ENCODE measurements around the gene MYT1. TPM values are rescaled to one million over a fixed set of nuclear protein-coding genes. Genes with fewer than 3 reads are reported as not detected.
A peak's percentile ranks its signal among the peaks of the same experiment; 100 is the strongest.

MYT1 gene
- total RNA-seq, 1 donor from 2014 or later: not detected

DNA sequence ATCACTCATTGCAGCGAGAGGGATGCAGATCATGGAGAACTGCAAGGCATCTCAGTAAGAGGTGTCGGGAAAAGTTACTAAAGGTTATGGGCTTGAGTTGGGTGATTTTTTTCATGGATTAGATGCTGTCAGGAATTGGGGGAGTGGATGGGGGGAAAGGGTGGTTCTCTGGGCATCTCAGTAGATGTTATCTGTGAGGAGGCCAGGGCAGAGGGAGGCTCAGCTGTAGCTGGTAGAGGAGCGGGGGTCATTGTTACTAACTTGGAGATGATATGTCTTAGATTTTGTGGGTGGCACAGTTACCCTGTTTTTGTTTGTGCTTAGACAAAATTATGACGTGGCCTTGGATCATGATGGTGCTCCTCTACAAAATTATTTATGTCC, 88.7 kb downstream of the MYT1 start:
- ATAC-seq: no peak

- no peak for ATAC-seq
Observed at GRCh38 chr20:64253443-64253842, 89.2 kb downstream of the MYT1 start.

GRCh38 chr20:64254156-64254555, 89.9 kb downstream of the MYT1 start:
- ATAC-seq: no peak

GRCh38 chr20:64254571-64255360, 90.5 kb downstream of the MYT1 start:
- no peak for ATAC-seq

DNA sequence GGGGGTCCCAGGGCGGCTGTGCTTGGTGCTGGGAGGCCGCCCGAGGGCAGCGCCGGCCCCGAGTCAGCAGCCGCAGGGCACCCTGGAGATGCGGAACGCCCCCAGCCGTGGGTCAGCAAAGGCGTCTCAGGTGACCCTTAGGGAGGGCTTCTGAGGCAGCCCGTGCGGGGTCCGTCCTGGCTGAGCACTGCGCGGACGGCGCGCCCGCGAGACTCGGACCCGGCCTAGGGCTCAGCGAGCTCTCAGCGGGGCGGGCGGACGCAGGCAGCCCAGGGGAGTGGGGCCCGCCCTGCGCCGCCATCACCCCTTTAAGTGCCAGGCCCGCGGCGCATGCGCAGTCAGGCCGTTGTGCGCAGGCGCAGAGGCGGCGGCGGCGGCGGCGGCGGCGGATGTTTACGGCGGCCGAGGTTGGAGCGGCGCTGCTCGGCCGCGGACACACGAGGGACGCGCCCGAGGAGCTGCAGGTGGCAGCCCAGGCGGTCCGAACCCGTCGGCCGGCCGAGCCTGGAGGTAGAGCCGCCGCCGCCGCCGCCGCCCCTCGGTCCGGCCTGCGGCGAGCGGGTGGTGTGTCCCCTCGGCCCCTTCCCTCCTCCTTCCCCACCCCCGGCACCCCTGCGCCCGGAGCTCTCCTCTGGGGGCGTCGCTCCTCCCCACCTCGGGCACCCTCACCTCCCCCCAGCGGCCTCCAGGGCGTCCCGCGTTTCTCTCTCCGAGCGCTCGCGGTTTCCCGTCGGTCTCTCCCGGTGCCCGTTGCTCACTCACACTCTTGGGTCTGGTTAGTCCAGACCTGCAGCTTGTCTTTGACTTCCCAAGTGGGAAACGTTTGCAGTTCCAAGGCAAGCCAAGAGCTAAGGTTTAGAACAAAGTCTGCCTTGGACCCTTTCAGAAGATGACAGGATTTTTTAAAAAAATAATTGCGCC, 91.4 kb downstream of the MYT1 start, which contains the start of gene PCMTD2:
TSS of gene PCMTD2 (plus strand) at position 388 of the 921 bp plus-strand sequence. CDS start 4,218 bp downstream, outside the sequence.
- peak; percentile 96 for ATAC-seq

DNA sequence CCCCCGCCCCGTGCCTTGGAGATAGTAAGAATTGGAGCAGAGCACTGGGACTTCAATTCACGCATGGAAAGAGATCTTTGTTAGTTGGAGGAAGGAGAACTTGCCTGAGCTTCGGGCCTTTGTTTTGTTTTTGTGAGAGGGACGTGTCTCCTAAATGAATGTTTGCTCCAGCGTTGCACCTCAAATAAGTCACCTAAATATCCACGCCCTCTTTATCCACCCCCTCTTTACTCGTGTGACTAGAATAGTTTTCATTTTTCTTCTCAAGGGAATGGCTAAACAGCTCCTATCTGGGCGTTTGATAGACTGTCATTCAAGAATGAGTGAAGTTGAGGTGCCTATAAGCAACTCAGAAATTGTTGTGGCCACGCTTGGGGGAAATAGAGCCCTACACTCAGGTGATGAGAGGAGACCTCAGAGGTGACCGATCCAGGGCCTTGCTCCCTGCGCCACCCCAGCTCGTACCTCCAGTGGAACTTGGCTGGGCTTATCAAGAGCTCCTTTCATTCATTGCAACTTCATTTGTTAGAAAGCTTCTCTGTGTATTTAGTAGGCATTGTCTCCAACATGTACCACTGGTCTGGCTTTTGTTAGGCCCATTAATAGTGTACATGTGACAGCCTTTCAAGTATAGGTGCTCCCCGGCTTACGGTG, 92.2 kb downstream of the MYT1 start:
- no peak for ATAC-seq

DNA sequence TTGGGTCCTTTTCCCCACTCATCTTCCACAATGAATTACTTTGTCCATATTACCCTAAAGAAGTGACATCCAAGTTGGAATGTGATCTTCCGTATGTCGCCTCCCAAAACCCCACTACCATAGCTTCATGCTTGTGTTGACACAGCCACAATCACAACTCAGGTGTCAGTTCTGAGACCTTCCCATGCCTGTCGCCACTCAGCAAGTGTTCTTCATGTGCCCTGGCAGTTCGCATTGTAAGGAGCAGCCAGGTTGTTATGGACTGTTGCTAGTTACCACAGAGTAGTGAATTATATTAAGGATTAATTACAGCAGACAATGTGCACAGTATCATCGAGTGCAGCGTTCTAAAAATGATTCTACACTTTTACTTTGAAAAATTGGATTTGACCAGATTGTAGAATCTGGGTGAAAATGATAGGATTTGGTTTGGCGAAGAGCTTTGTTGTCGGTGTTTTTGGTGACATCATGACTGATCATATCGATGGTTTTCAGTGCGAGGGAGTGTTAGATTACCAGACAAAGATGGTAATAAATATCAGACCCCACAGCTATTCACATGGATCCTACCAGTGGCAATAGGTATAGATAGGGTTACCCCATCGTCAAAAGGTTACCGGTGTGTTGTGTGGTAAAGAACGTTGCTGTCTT, 93.0 kb downstream of the MYT1 start:
- no peak for ATAC-seq

GRCh38 chr20:64258071-64258823, 94.0 kb downstream of the MYT1 start:
- ATAC-seq: no peak

GRCh38 chr20:64260239-64260638, 96.0 kb downstream of the MYT1 start:
- no peak for ATAC-seq

GRCh38 chr20:64261138-64261537, 96.9 kb downstream of the MYT1 start:
- no peak for ATAC-seq

- no peak for ATAC-seq
Observed at GRCh38 chr20:64264091-64264490, 99.8 kb downstream of the MYT1 start.

- ATAC-seq: no peak
Observed at GRCh38 chr20:64265201-64265600, 100.9 kb downstream of the MYT1 start.

- no peak for ATAC-seq
Observed at GRCh38 chr20:64266988-64267387, 102.7 kb downstream of the MYT1 start.

- no peak for ATAC-seq
Observed at GRCh38 chr20:64268174-64268573, 103.9 kb downstream of the MYT1 start.

DNA sequence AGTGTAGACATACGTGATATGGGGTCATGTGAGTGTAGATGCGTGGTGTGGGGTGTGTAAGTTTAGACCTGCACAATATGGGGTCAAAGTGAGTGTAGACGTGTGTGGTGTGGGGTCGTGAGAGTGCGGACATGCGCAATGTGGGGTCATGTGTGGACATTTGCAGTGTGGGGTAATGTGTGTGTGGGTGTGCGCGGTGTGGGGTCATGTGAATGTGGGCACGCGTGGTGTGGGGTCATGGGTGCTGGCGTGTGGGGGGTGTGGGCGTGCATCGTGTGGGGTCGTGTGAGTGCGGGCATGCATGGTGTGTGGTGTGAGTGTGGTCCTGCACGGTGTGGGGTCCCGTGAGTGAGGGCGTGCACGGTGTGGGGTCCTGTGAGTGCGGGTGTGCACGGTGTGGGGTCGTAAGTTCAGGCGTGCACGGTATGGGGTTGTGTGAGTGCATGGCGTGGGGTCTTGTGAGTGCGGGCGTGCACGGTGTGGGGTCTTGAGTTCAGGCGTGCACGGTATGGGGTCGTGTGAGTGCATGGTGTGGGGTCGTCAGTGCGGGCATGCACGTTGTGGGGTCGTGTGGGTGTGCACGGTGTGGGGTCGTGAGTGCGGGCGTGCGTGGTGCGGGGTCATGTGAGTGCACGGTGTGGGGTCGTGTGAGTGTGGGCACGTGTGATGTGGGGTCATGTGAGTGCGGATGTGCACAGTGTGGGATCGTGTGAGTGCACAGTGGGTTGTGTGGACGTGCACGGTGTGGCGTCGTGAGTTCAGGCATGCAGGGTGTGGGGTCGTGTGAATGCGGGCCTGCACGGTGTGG, 105.6 kb downstream of the MYT1 start:
- ATAC-seq: peak; percentile 36

GRCh38 chr20:64271636-64272035, 107.4 kb downstream of the MYT1 start:
- ATAC-seq: no peak

DNA sequence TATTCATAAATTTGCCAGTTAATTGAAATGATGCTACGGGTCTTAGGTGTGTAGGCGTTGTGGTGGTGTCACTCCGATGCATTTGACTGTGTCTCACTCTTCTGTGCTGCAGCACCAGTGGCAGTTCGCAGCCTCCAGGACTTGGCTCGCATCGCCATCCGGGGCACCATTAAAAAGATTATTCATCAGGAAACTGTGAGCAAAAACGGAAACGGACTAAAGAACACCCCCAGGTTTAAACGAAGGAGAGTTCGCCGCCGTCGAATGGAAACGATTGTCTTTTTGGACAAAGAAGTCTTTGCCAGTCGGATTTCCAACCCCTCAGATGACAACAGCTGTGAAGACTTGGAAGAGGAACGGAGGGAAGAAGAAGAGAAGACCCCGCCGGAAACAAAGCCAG, 108.9 kb downstream of the MYT1 start:
- no peak for ATAC-seq

DNA sequence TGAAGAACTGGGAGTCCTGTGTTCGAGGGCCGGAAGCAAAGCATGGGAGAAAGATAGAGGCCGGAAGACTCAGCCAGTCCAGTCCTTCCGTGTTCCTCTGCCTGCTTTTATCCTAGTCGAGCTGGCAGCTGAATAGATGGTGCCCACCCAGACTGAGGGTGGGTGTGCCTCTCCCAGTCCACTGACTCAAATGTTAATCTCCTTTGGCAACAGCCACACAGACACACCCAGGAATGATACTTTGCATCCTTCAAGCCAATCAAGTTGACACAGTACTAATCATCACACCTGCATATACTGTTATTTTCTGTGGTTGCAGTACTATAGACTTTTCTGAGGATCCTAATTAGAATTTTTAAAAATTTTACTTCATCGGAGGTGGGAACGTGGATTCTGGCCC, 112.6 kb downstream of the MYT1 start:
- ATAC-seq: no peak

DNA sequence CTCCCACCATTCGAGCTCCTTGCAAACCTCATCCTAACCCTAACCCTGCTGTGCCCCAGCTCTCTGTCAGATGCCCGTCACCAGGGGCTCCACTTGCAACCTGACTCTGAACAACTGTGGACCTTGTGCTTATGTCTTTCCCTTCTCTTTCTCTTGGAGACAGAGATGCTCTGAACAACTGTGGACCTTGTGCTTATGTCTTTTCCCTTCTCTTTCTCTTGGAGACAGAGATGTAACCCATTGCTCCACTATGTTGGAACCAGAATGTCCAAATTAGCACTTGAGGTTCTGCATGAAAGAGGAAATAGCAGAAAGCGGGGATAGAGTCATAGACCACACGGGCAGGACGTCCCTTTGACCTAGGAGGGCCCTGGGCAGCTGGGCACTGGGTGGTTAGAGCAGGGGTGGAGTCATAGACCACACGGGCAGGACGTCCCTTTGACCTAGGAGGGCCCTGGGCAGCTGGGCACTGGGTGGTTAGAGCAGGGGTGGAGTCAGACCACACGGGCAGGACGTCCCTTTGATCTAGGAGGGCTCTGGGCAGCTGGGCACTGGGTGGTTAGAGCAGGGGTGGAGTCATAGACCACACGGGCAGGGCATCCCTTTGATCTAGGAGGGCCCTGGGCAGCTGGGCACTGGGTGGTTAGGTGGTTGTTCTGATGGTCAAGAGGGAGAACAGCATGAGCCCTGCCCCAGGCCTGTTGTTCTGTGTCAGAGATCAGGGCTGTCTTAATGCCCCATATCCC, 113.5 kb downstream of the MYT1 start:
- ATAC-seq: no peak

DNA sequence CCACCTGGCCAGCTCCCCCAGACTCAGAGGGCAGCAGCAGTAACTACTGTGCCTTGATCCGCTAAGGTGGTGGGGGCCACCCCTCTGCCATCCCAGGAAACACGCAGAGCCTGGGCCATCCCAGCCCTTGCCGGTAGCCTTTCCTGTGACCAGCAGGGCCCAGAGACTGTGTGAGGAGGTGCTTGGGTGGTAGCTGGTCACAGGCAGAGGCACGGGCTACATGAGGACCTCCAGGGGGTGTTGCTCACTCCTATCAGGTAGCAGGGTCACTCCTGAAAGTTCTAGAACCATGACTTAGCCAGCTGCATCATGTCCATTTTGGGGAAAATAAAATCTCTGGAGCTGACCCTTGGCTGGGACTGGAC, 114.0 kb downstream of the MYT1 start:
- ATAC-seq: peak; percentile 37
